ENCODE measurements around the gene CDH15. TPM values are rescaled to one million over a fixed set of nuclear protein-coding genes. Genes with fewer than 3 reads are reported as not detected.

CDH15 gene
- total and polyA plus RNA-seq, 2 of the 13 experiments (the other 11 are each of a cell fraction or from before 2014, with no cell fraction given) = 0.74 to 2.2 TPM

- TF ChIP-seq PATZ1 (CRISPR knock-in tag; IDR thresholded peaks at IDR 0.05) = peak; percentile 59
- TF ChIP-seq, protein P1, sequence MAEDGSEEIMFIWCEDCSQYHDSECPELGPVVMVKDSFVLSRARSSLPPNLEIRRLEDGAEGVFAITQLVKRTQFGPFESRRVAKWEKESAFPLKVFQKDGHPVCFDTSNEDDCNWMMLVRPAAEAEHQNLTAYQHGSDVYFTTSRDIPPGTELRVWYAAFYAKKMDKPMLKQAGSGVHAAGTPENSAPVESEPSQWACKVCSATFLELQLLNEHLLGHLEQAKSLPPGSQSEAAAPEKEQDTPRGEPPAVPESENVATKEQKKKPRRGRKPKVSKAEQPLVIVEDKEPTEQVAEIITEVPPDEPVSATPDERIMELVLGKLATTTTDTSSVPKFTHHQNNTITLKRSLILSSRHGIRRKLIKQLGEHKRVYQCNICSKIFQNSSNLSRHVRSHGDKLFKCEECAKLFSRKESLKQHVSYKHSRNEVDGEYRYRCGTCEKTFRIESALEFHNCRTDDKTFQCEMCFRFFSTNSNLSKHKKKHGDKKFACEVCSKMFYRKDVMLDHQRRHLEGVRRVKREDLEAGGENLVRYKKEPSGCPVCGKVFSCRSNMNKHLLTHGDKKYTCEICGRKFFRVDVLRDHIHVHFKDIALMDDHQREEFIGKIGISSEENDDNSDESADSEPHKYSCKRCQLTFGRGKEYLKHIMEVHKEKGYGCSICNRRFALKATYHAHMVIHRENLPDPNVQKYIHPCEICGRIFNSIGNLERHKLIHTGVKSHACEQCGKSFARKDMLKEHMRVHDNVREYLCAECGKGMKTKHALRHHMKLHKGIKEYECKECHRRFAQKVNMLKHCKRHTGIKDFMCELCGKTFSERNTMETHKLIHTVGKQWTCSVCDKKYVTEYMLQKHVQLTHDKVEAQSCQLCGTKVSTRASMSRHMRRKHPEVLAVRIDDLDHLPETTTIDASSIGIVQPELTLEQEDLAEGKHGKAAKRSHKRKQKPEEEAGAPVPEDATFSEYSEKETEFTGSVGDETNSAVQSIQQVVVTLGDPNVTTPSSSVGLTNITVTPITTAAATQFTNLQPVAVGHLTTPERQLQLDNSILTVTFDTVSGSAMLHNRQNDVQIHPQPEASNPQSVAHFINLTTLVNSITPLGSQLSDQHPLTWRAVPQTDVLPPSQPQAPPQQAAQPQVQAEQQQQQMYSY (CRISPR knock-in tag; IDR thresholded peaks at IDR 0.05) = peak; percentile 48
- no peak for TF ChIP-seq SP140L (CRISPR knock-in tag; IDR thresholded peaks at IDR 0.05; ENCODE audit: borderline replicate concordance)
- TF ChIP-seq MIER2 (CRISPR knock-in tag; IDR thresholded peaks at IDR 0.05) = peak; percentile 62; the same call in 1 of the 2 replicates
- TF ChIP-seq ZBTB7B (CRISPR knock-in tag; IDR thresholded peaks at IDR 0.05) = no peak
- TF ChIP-seq CAMTA2 (CRISPR knock-in tag; IDR thresholded peaks at IDR 0.05; ENCODE audit: borderline replicate concordance) = peak; percentile 67; the same call in 1 of the 2 replicates
- TF ChIP-seq SSRP1 (CRISPR knock-in tag; IDR thresholded peaks at IDR 0.05) = no peak
- 0 out of 2 replicates have a peak, but pooled peaks have one; percentile 16 for TF ChIP-seq ZNF7 (CRISPR knock-in tag; IDR thresholded peaks at IDR 0.05)
- TF ChIP-seq HOXA3 (CRISPR knock-in tag; IDR thresholded peaks at IDR 0.05) = peak; percentile 94
- TF ChIP-seq EED (CRISPR knock-in tag; IDR thresholded peaks at IDR 0.05) = peak; percentile 98
- TF ChIP-seq ZNF550 (CRISPR knock-in tag; IDR thresholded peaks at IDR 0.05; ENCODE audit: borderline replicate concordance) = peak; percentile 37; the same call in 1 of the 2 replicates
- TF ChIP-seq ZBTB1 (CRISPR knock-in tag; IDR thresholded peaks at IDR 0.05; ENCODE audit: borderline replicate concordance) = peak; percentile 87; the same call in 1 of the 2 replicates
- TF ChIP-seq, protein P2, sequence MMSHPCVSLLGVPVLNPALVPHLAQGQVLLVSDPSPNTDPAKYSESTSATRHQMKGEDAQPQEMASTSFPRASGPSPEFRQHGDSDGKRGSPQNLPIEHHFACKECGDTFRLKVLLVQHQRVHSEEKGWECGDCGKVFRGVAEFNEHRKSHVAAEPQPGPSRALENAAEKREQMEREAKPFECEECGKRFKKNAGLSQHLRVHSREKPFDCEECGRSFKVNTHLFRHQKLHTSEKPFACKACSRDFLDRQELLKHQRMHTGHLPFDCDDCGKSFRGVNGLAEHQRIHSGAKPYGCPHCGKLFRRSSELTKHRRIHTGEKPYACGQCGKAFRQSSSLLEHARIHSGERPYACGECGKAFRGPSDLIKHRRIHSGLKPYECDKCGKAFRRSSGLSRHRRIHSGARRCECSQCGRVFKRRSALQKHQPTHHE (CRISPR knock-in tag; IDR thresholded peaks at IDR 0.05; ENCODE audit: borderline replicate concordance) = peak; percentile 85; the same call in 1 of the 2 replicates
- TF ChIP-seq TMF1 (CRISPR knock-in tag; IDR thresholded peaks at IDR 0.05; ENCODE audit: low read depth) = peak; percentile 88
- TF ChIP-seq, protein P3, sequence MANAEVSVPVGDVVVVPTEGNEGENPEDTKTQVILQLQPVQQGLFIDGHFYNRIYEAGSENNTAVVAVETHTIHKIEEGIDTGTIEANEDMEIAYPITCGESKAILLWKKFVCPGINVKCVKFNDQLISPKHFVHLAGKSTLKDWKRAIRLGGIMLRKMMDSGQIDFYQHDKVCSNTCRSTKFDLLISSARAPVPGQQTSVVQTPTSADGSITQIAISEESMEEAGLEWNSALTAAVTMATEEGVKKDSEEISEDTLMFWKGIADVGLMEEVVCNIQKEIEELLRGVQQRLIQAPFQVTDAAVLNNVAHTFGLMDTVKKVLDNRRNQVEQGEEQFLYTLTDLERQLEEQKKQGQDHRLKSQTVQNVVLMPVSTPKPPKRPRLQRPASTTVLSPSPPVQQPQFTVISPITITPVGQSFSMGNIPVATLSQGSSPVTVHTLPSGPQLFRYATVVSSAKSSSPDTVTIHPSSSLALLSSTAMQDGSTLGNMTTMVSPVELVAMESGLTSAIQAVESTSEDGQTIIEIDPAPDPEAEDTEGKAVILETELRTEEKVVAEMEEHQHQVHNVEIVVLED (CRISPR knock-in tag; IDR thresholded peaks at IDR 0.05; ENCODE audit: borderline replicate concordance) = peak; percentile 89
- TF ChIP-seq ZNF224 (CRISPR knock-in tag; IDR thresholded peaks at IDR 0.05) = no peak
- TF ChIP-seq ZMYM4 (CRISPR knock-in tag; IDR thresholded peaks at IDR 0.05) = peak; percentile 85
- TF ChIP-seq YY1 (IDR thresholded peaks at IDR 0.05; ENCODE audit: insufficient read depth, insufficient replicate concordance, low read depth, low read length) = peak; percentile 64
- TF ChIP-seq JDP2 (CRISPR knock-in tag; IDR thresholded peaks at IDR 0.05; ENCODE audit: borderline replicate concordance) = no peak
- TF ChIP-seq NCOA5 (CRISPR knock-in tag; IDR thresholded peaks at IDR 0.05) = 0 out of 2 replicates have a peak, but pooled peaks have one; percentile 59
- no peak for TF ChIP-seq ZNF567 (CRISPR knock-in tag; IDR thresholded peaks at IDR 0.05; ENCODE audit: borderline replicate concordance)
These were observed 46.0 kb downstream of the CDH15 start, which contains the start of gene ZNF778 (continued) for GRCh38 chr16:89217388-89218191.
